Liver (tissue), 9 donors: ENCODE measurements around the gene CELSR1. TPM values are rescaled to one million over a fixed set of nuclear protein-coding genes. Genes with fewer than 3 reads are reported as not detected.

ENCODE experiments used
- DNase-seq: peaks from one replicate; pipeline ENCODE4 v3.0.0-alpha.2; 2017; ENCODE audit warnings: low spot score
- H3K27ac ChIP-seq, 2 donors: one replicate each; pipeline ENCODE4 v1.7.0; 2013; ENCODE audit warnings: inconsistent platforms in 2 of 2, low read length in 2 of 2, control low read depth in 1 of 2, low read depth in 1 of 2, mild to moderate bottlenecking in 1 of 2
- H3K27me3 ChIP-seq, 4 donors: one replicate each; pipeline versions ENCODE4 v1.6.1 to v1.7.0; 2013; ENCODE audit warnings: low read length in 3 of 4, inconsistent platforms in 1 of 4, mild to moderate bottlenecking in 1 of 4, moderate library complexity in 1 of 4; ENCODE audit not compliant: control insufficient read depth in 4 of 4, insufficient read depth in 4 of 4
- H3K36me3 ChIP-seq, 4 donors: one replicate each; pipeline versions ENCODE4 v1.6.1 to v1.7.0; 2013; ENCODE audit warnings: low read length in 3 of 4, mild to moderate bottlenecking in 3 of 4, low read depth in 1 of 4, moderate library complexity in 1 of 4; ENCODE audit not compliant: control insufficient read depth in 4 of 4, insufficient read depth in 3 of 4
- H3K4me1 ChIP-seq, 4 donors: one replicate each; pipeline versions ENCODE4 v1.6.1 to v1.7.0; 2013; ENCODE audit warnings: low read length in 3 of 4, mild to moderate bottlenecking in 3 of 4, moderate library complexity in 1 of 4; ENCODE audit not compliant: control insufficient read depth in 4 of 4, insufficient read depth in 4 of 4
- H3K4me3 ChIP-seq, 3 donors: one replicate each; pipeline versions ENCODE4 v1.6.1 to v1.7.0; 2013; ENCODE audit warnings: low read length in 3 of 3, control low read depth in 1 of 3, low read depth in 1 of 3, mild to moderate bottlenecking in 1 of 3
- H3K9ac ChIP-seq, 2 donors: one replicate each; pipeline ENCODE4 v1.7.0; 2013; ENCODE audit warnings: low read length in 2 of 2, mild to moderate bottlenecking in 2 of 2, moderate library complexity in 2 of 2, control low read depth in 1 of 2, low read depth in 1 of 2
- H3K9me3 ChIP-seq, 4 donors: one replicate each; pipeline versions ENCODE4 v1.6.1 to v1.7.0; 2013; ENCODE audit warnings: low read length in 3 of 4; ENCODE audit not compliant: control insufficient read depth in 4 of 4
- CTCF ChIP-seq: fragments of 150-350 bp; IDR thresholded peaks from 2 replicates; pipeline ENCODE4 v1.5.1; 2017; ENCODE audit warnings: improper control_type of control experiment, low read depth, low read length; ENCODE audit not compliant: missing input control
- EGR1 ChIP-seq, 2 donors: IDR thresholded peaks; 2 replicates each; pipeline ENCODE4 v1.6.1; 2016 to 2018; ENCODE audit warnings: antibody characterized with exemption in 2 of 2, low read depth in 2 of 2
- FOXA1 ChIP-seq: IDR thresholded peaks from 2 replicates; pipeline ENCODE4 v1.6.1; 2016; ENCODE audit warnings: antibody characterized with exemption
- GABPA ChIP-seq, 2 donors: IDR thresholded peaks in 1 of 2; conservative IDR thresholded peaks in 1 of 2; 2 replicates each; pipeline ENCODE4 v1.6.1; 2016; ENCODE audit warnings: antibody characterized with exemption in 2 of 2, mild to moderate bottlenecking in 1 of 2, moderate library complexity in 1 of 2
- HNF4A ChIP-seq, 2 donors: conservative IDR thresholded peaks; 2 replicates each; pipeline ENCODE4 v1.6.1; 2016; ENCODE audit warnings: antibody characterized with exemption in 2 of 2, mild to moderate bottlenecking in 2 of 2
- HNF4G ChIP-seq: IDR thresholded peaks from 2 replicates; pipeline ENCODE4 v1.6.1; 2016; ENCODE audit warnings: antibody characterized with exemption
- JUND ChIP-seq, 2 donors: IDR thresholded peaks; 2 replicates each; pipeline ENCODE4 v1.6.1; 2016; ENCODE audit warnings: antibody characterized with exemption in 2 of 2
- MAX ChIP-seq: IDR thresholded peaks from 2 replicates; pipeline ENCODE4 v1.6.1; 2016; ENCODE audit warnings: antibody characterized with exemption
- RAD21 ChIP-seq, 2 donors: IDR thresholded peaks; 2 replicates each; pipeline ENCODE4 v1.6.1; 2016; ENCODE audit warnings: antibody characterized with exemption in 2 of 2, mild to moderate bottlenecking in 2 of 2
- REST ChIP-seq: IDR thresholded peaks from 2 replicates; pipeline ENCODE4 v1.6.1; 2016; ENCODE audit warnings: antibody characterized with exemption, mild to moderate bottlenecking
- RXRA ChIP-seq, 2 donors: IDR thresholded peaks; 2 replicates each; pipeline ENCODE4 v1.6.1; 2017 to 2018; ENCODE audit warnings: antibody characterized with exemption in 2 of 2, mild to moderate bottlenecking in 1 of 2
- SP1 ChIP-seq: IDR thresholded peaks from 2 replicates; pipeline ENCODE4 v1.6.1; 2018; ENCODE audit warnings: antibody characterized with exemption, mild to moderate bottlenecking
- TAF1 ChIP-seq: conservative IDR thresholded peaks from 2 replicates; pipeline ENCODE4 v1.6.1; 2016; ENCODE audit warnings: antibody characterized with exemption, mild to moderate bottlenecking
- YY1 ChIP-seq: IDR thresholded peaks from 2 replicates; pipeline ENCODE4 v1.6.1; 2016; ENCODE audit warnings: antibody characterized with exemption, mild to moderate bottlenecking
- ZBTB33 ChIP-seq: IDR thresholded peaks from 2 replicates; pipeline ENCODE4 v1.6.1; 2016; ENCODE audit warnings: antibody characterized with exemption
- WGBS: extraction: QIAGEN DNeasy Blood & Tissue Kit; methylation state at CpG from one replicate; pipeline ENCODE4 v1.1.7; 2013; 5-methylcytosine and 5-hydroxymethylcytosine counted together
- polyA plus RNA-seq, 2 donors: library from polyadenylated mRNA; stranded (reverse) in 1 of 2; unstranded in 1 of 2; fragments of 200-250 nt in 1 of 2; fragments of >200 nt in 1 of 2; fragmentation: Nextera tagmentation in 1 of 2; extraction: Ambion mirVana in 1 of 2; gene quantifications; one replicate each; pipeline versions ENCODE4 v1.2.1 to v1.2.3, GENCODE V29; 2013 to 2015
- total RNA-seq, 2 donors: library from RNA; depleted of rRNA; stranded (reverse); fragments of >200 nt; gene quantifications; one replicate each; pipeline ENCODE4 v1.2.3, GENCODE V29; 2014
- TF ChIP-seq, protein P1 (sequence below): IDR thresholded peaks from 2 replicates; pipeline ENCODE4 v1.6.1; 2016; ENCODE audit warnings: antibody characterized with exemption
- donor health status: healthy.
- donor health status: healthy.
- donor health status: healthy.
- donor health status: healthy.
- donor health status: healthy.

Gene CELSR1
- total and polyA plus RNA-seq, 4 donors, result 0.37 to 1.6 (median 1.3) TPM

DNA sequence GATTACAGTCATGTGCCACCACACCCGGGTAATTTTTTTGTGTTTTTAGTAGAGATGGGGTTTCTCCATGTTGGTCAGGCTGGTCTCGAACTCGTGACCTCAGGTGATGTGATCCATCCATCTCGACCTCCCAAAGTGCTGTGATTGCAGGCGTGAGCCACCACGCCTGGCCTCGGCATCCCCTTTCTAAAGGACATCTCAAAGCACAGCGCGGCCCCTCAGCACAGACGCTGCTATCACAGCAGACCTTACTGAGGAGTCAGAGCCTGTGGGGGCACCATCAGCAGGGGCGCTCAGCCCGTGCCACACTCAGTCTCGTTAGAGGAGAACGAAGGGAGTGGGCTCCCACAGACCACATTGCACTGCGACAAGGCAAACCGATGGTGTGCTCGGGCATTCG, 19.4 kb downstream of the CELSR1 start:
- no peak for DNase-seq
- H3K27ac ChIP-seq, result no peak overlapping the region
- 95% methylated on average over 18 of the region's 18 CpGs for whole genome bisulfite sequencing

More for the DNA sequence above, 19.4 kb downstream of the CELSR1 start:
- Histone ChIP-seq H3K9me3 (no peaks in the 10 kb centered on the region), H3K36me3 (no peaks in the 10 kb centered on the region), H3K4me3 (no peak overlapping the region), H3K27me3 (no peaks in the 10 kb centered on the region), H3K4me1 (peaks cover 0 to 3% (median 0%) of the 10 kb centered on the region in 4 donors), H3K9ac (no peak overlapping the region)
- TF ChIP-seq HNF4G, result no peak
- TF ChIP-seq GABPA (IDR thresholded peaks at IDR 0.05 in 1 of 2, conservative IDR thresholded peaks at IDR 0.05 in 1 of 2), result no peak
- TF ChIP-seq CTCF, result no peak
- TF ChIP-seq YY1, result no peak
- TF ChIP-seq ZBTB33, result no peak
- no peak for TF ChIP-seq JUND (IDR thresholded peaks at IDR 0.05)
- TF ChIP-seq REST, result no peak
- no peak for TF ChIP-seq EGR1 (IDR thresholded peaks at IDR 0.05; ENCODE audit: low read depth in 2 of 2)
- TF ChIP-seq, protein P1, sequence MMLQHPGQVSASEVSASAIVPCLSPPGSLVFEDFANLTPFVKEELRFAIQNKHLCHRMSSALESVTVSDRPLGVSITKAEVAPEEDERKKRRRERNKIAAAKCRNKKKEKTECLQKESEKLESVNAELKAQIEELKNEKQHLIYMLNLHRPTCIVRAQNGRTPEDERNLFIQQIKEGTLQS, result no peak
- TF ChIP-seq FOXA1, result no peak
- no peak for TF ChIP-seq SP1
- no peak for TF ChIP-seq HNF4A (conservative IDR thresholded peaks at IDR 0.05)
- TF ChIP-seq RAD21 (IDR thresholded peaks at IDR 0.05), result no peak
- TF ChIP-seq MAX, result no peak
- no peak for TF ChIP-seq RXRA (IDR thresholded peaks at IDR 0.05)
- no peak for TF ChIP-seq TAF1
